ENCODE measurements around the gene CABP7.

Gene CABP7

GRCh38 chr22:29719899-29720645 is at the start of gene CABP7:
TSS of gene CABP7 (plus strand) at chr22:29720003. CDS start at chr22:29720425, 422 bp downstream.
- in situ Hi-C loops (cut with MboI; ENCODE audit: low sequenced_read_pairs, unreplicated experiment): no loop called here
- no peak for DNase-seq (ENCODE audit: low spot score)
- TF ChIP-seq CTCF (IDR thresholded peaks at IDR 0.05; ENCODE audit: borderline replicate concordance, control extremely low read depth, extremely low read depth, insufficient read depth, missing control alignments): no peak

GRCh38 chr22:29670626-29671025 is 49.2 kb upstream of the CABP7 start:
- in situ Hi-C loops (cut with MboI; ENCODE audit: low sequenced_read_pairs, unreplicated experiment): no loop called here
- TF ChIP-seq CTCF (IDR thresholded peaks at IDR 0.05; ENCODE audit: borderline replicate concordance, control extremely low read depth, extremely low read depth, insufficient read depth, missing control alignments): no peak
- DNase-seq (ENCODE audit: low spot score): no peak

GRCh38 chr22:29673361-29674066 is 46.3 kb upstream of the CABP7 start:
- in situ Hi-C loops (cut with MboI; ENCODE audit: low sequenced_read_pairs, unreplicated experiment): no loop called here
- DNase-seq (ENCODE audit: low spot score): no peak
- no peak for TF ChIP-seq CTCF (IDR thresholded peaks at IDR 0.05; ENCODE audit: borderline replicate concordance, control extremely low read depth, extremely low read depth, insufficient read depth, missing control alignments)

- no peak for TF ChIP-seq CTCF (IDR thresholded peaks at IDR 0.05; ENCODE audit: borderline replicate concordance, control extremely low read depth, extremely low read depth, insufficient read depth, missing control alignments)
- in situ Hi-C loops (cut with MboI; ENCODE audit: low sequenced_read_pairs, unreplicated experiment): no loop called here
- DNase-seq (ENCODE audit: low spot score): no peak
These were observed 45.7 kb upstream of the CABP7 start for GRCh38 chr22:29674121-29674520.

- no peak for DNase-seq (ENCODE audit: low spot score)
- TF ChIP-seq CTCF (IDR thresholded peaks at IDR 0.05; ENCODE audit: borderline replicate concordance, control extremely low read depth, extremely low read depth, insufficient read depth, missing control alignments): no peak
- in situ Hi-C loops (cut with MboI; ENCODE audit: low sequenced_read_pairs, unreplicated experiment): no loop called here
These were observed 40.5 kb upstream of the CABP7 start for GRCh38 chr22:29679316-29679715.

GRCh38 chr22:29683536-29683935 is 36.3 kb upstream of the CABP7 start:
- no peak for DNase-seq (ENCODE audit: low spot score)
- no peak for TF ChIP-seq CTCF (IDR thresholded peaks at IDR 0.05; ENCODE audit: borderline replicate concordance, control extremely low read depth, extremely low read depth, insufficient read depth, missing control alignments)
- in situ Hi-C loops (cut with MboI; ENCODE audit: low sequenced_read_pairs, unreplicated experiment): no loop called here

All from GM13976 (cell line).